Kidney (tissue), 14 donors: Measurements from ENCODE around the gene IRS2. TPM values are rescaled to one million over a fixed set of nuclear protein-coding genes. Genes with fewer than 3 reads are reported as not detected.
"Not testable (repeated sequence)": the region's sequence is repeated elsewhere in the genome, so short reads cannot be mapped to it uniquely, and the experiment has no call there.

Source experiments
- DNase-seq, 5 donors: peaks; one replicate each; pipeline ENCODE4 v3.0.0-alpha.2; 2013 to 2020
- FAIRE-seq: peaks from 2 replicates; lab custom pipeline; 2012; peaks lifted over from hg19 to GRCh38; lab: Jason Lieb, UNC
- H3K27ac ChIP-seq, 2 donors: one replicate each; pipeline ENCODE4 v1.7.0; 2013; ENCODE audit warnings: low read depth in 2 of 2, low read length in 2 of 2, inconsistent platforms in 1 of 2
- H3K27me3 ChIP-seq: one replicate; pipeline ENCODE4 v1.7.1; 2013; ENCODE audit warnings: low read length, inconsistent platforms; ENCODE audit not compliant: control insufficient read depth, insufficient read depth
- H3K36me3 ChIP-seq, 3 donors: one replicate each; pipeline versions ENCODE4 v1.7.0 to v1.7.1; 2013; ENCODE audit warnings: low read length in 3 of 3, control low read depth in 1 of 3, inconsistent platforms in 1 of 3; ENCODE audit not compliant: insufficient read depth in 3 of 3, control insufficient read depth in 2 of 3
- H3K4me1 ChIP-seq, 3 donors: one replicate each; pipeline versions ENCODE4 v1.7.0 to v1.7.1; 2013; ENCODE audit warnings: low read length in 3 of 3, inconsistent platforms in 1 of 3, low read depth in 1 of 3; ENCODE audit not compliant: control insufficient read depth in 2 of 3, insufficient read depth in 2 of 3
- H3K4me3 ChIP-seq, 3 donors: one replicate each; pipeline versions ENCODE4 v1.7.0 to v1.8.1; 2013; ENCODE audit warnings: low read length in 3 of 3, control low read depth in 1 of 3, inconsistent platforms in 1 of 3
- H3K9ac ChIP-seq, 3 donors: one replicate each; pipeline versions ENCODE4 v1.7.0 to v1.7.1; 2013; ENCODE audit warnings: low read length in 3 of 3, control low read depth in 1 of 3, inconsistent platforms in 1 of 3
- H3K9me3 ChIP-seq, 3 donors: one replicate each; pipeline versions ENCODE4 v1.7.0 to v1.7.1; 2013; ENCODE audit warnings: low read length in 3 of 3, control low read depth in 1 of 3, inconsistent platforms in 1 of 3; ENCODE audit not compliant: control insufficient read depth in 2 of 3, insufficient read depth in 1 of 3
- intact Hi-C: fragments of 100-400 bp; cut with DNase I; formaldehyde crosslinking; loops from one replicate; pipeline ENCODE4 v1.11.1; 2022
- polyA plus RNA-seq: library from polyadenylated mRNA; stranded (reverse); fragments of 350-450 nt; fragmentation: Illumina TruSeq; extraction: RNeasy Lipid Tissue Mini Kit (QIAGEN cat#74804); gene quantifications from one replicate; pipeline ENCODE4 v1.2.3, GENCODE V29; 2014; ENCODE audit warnings: low read depth, low replicate concordance; ENCODE audit not compliant: insufficient read depth
- total RNA-seq: library from RNA; stranded (reverse); fragmentation: NEBNext Ultra II Directional; extraction: Animal tissue kit (Norgen Biotek cat#: 25700); gene quantifications from one replicate; pipeline ENCODE4 v1.2.1, GENCODE V29; 2021
- TF ChIP-seq, protein P1 (sequence below): IDR thresholded peaks from 3 replicates; pipeline ENCODE4 v1.5.1; 2012; ENCODE audit warnings: mild to moderate bottlenecking, moderate library complexity, borderline replicate concordance; ENCODE audit not compliant: insufficient read depth; ENCODE audit errors: extremely low read depth
- donor health status: control.
- donor health status: control.
- donor health status: control.
- donor health status: control.
- donor health status: control.
- donor health status: DM: yes; HTN: yes; CAD: no.
- donor health status: Normal renal cell carcinoma (clear cell type).

The IRS2 gene
- total and polyA plus RNA-seq, 2 donors from 2014 or later = 2.1 to 12.9 TPM

DNA sequence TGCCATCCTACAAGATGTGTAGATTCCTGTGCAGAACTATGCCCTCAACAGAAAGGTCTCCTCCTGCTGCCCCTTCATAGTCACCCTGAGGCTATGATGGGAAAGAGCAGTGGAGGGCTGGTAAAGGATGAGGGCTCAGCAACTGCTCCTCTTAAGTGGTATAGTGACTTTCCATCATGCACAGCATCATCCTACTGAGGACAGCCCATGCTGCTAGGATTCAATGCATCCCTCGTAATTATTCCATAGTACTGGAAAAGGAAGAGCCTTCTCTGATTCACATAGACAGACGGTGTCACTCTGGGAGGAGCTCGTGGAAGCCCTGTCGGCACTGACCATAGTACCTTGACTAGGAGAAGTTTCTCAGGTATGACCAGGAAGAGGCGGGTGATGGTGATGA, 47.6 kb upstream of the IRS2 start:
- intact Hi-C loops = no loop called here
- Histone ChIP-seq H3K36me3 (no peaks in the 10 kb centered on the region), H3K27ac (no peak overlapping the region), H3K4me3 (no peak overlapping the region), H3K4me1 (peaks cover 0 to 12% (median 9%) of the 10 kb centered on the region in 3 donors), H3K27me3 (no peaks in the 10 kb centered on the region), H3K9ac (no peak overlapping the region), H3K9me3 (no peaks in the 10 kb centered on the region)
- DNase-seq = no peak
- TF ChIP-seq, protein P1, sequence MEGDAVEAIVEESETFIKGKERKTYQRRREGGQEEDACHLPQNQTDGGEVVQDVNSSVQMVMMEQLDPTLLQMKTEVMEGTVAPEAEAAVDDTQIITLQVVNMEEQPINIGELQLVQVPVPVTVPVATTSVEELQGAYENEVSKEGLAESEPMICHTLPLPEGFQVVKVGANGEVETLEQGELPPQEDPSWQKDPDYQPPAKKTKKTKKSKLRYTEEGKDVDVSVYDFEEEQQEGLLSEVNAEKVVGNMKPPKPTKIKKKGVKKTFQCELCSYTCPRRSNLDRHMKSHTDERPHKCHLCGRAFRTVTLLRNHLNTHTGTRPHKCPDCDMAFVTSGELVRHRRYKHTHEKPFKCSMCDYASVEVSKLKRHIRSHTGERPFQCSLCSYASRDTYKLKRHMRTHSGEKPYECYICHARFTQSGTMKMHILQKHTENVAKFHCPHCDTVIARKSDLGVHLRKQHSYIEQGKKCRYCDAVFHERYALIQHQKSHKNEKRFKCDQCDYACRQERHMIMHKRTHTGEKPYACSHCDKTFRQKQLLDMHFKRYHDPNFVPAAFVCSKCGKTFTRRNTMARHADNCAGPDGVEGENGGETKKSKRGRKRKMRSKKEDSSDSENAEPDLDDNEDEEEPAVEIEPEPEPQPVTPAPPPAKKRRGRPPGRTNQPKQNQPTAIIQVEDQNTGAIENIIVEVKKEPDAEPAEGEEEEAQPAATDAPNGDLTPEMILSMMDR = no peak
- FAIRE-seq = no peak

DNA sequence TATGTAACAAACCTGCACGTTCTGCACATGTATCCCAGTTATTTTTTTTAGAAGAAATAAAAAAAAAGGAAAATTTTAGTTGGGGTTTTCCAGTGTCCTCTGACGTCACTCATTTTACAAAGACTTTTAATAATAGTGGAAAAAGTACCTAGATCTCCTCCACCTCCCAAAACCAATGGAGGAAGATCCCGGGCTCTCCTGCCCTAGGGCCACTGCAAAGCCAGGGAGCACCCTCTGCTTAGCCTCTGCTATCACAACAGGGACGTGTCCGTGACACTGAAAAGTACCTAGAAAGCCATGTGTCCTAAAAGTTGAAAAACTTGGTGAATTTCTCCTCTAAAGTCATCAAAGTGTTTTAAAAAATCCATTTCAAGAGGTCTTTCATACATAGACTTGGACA, 46.7 kb upstream of the IRS2 start:
- DNase-seq (no peak), FAIRE-seq (no peak)
- TF ChIP-seq, protein P1 = no peak
- Histone ChIP-seq H3K36me3 (no peaks in the 10 kb centered on the region), H3K27me3 (no peaks in the 10 kb centered on the region), H3K27ac (no peak overlapping the region), H3K9me3 (no peaks in the 10 kb centered on the region), H3K9ac (no peak overlapping the region), H3K4me3 (no peak overlapping the region), H3K4me1 (peaks cover 0 to 12% (median 9%) of the 10 kb centered on the region in 3 donors)
- intact Hi-C loops = no loop called here

DNA sequence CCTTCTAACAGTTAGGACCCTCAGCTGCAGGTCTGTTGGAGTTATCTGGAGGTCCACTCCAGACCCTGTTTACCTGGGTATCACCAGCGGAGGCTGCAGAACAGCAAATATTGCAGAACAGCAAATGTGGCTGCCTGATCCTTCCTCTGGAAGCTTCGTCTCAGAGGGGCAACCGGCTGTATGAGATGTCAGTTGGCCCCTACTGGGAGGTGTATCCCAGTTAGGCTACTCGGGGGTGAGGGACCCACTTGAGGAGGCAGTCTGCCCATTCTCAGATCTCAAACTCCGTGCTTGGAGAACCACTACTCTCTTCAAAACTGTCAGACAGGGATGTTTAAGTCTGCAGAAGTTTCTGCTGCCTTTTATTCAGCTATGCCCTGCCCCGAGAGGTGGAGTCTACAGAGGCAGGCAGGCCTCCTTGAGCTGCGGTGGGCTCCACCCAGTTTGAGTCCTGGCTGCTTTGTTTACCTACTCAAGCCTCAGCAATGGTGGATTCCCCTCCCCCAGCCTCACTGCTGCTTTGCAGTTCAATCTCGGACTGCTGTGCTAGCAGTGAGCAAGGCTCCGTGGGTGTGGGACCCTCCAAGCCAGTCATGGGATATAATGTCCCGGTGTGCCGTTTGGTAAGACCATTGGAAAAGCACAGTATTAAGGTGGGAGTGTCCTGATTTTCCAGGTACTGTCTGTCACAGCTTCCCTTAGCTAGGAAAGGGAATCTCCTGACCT, 42.4 kb upstream of the IRS2 start:
- DNase-seq, intact Hi-C loops, H3K27ac ChIP-seq, H3K9ac ChIP-seq, H3K9me3 ChIP-seq, H3K4me3 ChIP-seq, H3K36me3 ChIP-seq, H3K4me1 ChIP-seq, H3K27me3 ChIP-seq, FAIRE-seq: not testable (repeated sequence)

DNA sequence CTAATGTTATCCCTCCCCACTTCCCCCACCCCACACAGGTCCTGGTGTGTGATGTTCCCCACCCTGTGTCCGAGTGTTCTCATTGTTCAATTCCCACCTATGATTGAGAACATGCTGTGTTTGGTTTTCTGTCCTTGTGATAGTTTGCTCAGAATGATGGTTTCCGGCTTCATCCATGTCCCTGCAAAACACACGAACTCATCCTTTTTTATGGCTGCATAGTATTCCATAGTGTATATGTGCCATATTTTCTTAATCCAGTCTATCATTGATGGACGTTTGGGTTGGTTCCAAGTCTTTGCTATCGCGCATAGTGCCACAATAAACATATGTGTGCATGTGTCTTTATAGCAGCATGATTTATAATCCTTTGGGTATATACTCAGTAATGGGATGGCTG, 36.8 kb upstream of the IRS2 start:
- intact Hi-C loops, H3K27ac ChIP-seq, H3K9ac ChIP-seq, H3K27me3 ChIP-seq, DNase-seq, H3K4me1 ChIP-seq, FAIRE-seq, H3K36me3 ChIP-seq, H3K4me3 ChIP-seq, H3K9me3 ChIP-seq: not testable (repeated sequence)
